Ascending aorta (tissue), 2 donors: ENCODE measurements around the gene TNFSF13. TPM values are rescaled to one million over a fixed set of nuclear protein-coding genes. Genes with fewer than 3 reads are reported as not detected.

Experiments used
- DNase-seq, 2 donors: peaks; one replicate each; pipeline ENCODE4 v3.0.0-alpha.2; 2019; ENCODE audit warnings: low spot score in 2 of 2
- H3K27ac ChIP-seq, 2 donors: fragments of 200-600 bp; sonication (generic); one replicate each; pipeline ENCODE4 v1.5.1; 2016 to 2017; ENCODE audit warnings: mild to moderate bottlenecking in 1 of 2
- H3K27me3 ChIP-seq: fragments of 200-600 bp; sonication (generic); one replicate; pipeline ENCODE4 v1.5.1; 2017
- H3K36me3 ChIP-seq, 2 donors: fragments of 200-600 bp; sonication (generic); one replicate each; pipeline ENCODE4 v1.5.1; 2016
- H3K4me1 ChIP-seq, 2 donors: fragments of 200-600 bp; sonication (generic); one replicate each; pipeline ENCODE4 v1.5.1; 2016 to 2017; ENCODE audit warnings: mild to moderate bottlenecking in 1 of 2
- H3K4me3 ChIP-seq, 2 donors: fragments of 200-600 bp; sonication (generic); one replicate each; pipeline ENCODE4 v1.5.1; 2016 to 2017; ENCODE audit warnings: mild to moderate bottlenecking in 1 of 2
- H3K9me3 ChIP-seq, 2 donors: fragments of 200-600 bp; sonication (generic); one replicate each; pipeline ENCODE4 v1.5.1; 2016
- CTCF ChIP-seq, 3 experiments: fragments of 200-600 bp in 2 of 3; fragments of 450-650 bp in 1 of 3; sonication (generic) in 2 of 3; IDR thresholded peaks; one replicate each; pipeline ENCODE4 v1.5.1; 2016 to 2019; ENCODE audit warnings: antibody characterized with exemption in 3 of 3, mild to moderate bottlenecking in 1 of 3, moderate library complexity in 1 of 3
- intact Hi-C: fragments of 100-400 bp; cut with DNase I; formaldehyde crosslinking; loops from one replicate; pipeline ENCODE4 v1.15.1; 2023
- total RNA-seq: library from RNA; depleted of rRNA; stranded (reverse); fragments of >200 nt; gene quantifications from one replicate; pipeline ENCODE4 v1.1.0, GENCODE V29; 2016

TNFSF13 gene
- total RNA-seq, 1 donor from 2014 or later: 17.5 TPM

DNA sequence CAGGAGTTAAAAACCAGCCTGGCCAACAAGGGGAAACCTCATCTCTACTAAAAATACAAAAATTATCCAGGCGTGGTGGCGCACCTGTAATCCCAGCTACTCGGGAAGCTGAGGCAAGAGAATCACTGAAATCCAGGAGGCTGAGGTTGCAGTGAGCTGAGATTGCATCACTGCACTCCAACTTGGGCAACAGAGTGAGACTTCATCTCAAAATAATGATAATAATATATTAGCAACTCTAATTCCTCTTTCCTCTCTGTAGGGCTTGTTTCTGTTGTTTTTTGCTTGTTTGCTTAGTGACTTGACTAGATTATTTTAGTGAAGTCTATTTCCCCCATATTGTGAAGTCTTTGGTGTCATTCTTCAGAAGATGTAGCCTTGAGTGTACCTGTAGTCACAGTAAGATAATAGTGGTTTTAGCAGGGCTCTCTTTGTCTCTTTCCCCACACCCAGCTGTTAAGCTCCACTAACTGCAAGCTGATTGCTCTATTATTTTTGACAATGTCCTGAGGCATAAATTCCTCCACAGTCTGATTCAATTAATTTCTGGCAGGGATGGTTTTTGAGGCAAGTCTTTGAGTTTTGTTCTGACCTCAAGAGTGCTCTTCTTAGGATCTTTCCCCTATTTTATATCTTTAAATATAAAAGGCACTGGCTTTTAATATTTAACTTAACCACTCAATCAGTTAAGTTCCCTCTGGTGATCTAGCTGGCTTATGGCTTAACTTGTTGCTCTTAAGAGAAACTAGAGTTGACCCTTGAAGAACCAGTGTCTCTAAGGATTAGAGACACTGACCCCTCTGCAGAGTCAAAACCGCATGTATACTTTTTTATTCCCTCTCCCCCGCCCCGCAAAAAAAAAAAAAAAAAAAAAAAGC is 28.3 kb upstream of the TNFSF13 start:
- no peak overlapping the region for H3K27ac ChIP-seq
- H3K4me3 ChIP-seq: no peak overlapping the region
- H3K9me3 ChIP-seq: peaks cover 4 to 13% of the 10 kb centered on the region in 2 donors
- intact Hi-C loops: no loop called here
- DNase-seq: no peak
- no peaks in the 10 kb centered on the region for H3K27me3 ChIP-seq
- H3K36me3 ChIP-seq: no peaks in the 10 kb centered on the region
- no peak for TF ChIP-seq CTCF (IDR thresholded peaks at IDR 0.05)
- H3K4me1 ChIP-seq: no peaks in the 10 kb centered on the region

DNA sequence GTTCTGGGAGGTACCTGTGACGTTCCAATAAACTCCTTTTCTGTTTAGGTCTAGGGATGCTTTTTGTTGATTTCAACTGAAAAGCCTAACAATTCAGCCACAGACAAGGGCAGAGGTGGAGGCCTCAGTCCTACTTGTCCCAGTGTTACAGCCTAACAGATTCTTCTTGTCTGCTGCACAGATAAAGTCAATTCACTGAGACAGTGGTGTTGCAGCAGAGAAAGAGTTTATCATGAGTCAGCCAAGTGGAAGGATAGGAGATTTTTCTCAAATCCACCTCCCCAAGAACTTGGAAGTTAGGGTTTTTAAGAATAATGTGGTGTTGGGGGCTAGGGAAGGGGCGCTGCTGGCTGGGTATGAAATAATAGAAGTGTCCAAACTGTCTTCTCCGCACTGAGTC is 20.5 kb upstream of the TNFSF13 start:
- Histone ChIP-seq H3K4me3 (no peak overlapping the region), H3K27ac (no peak overlapping the region), H3K9me3 (no peaks in the 10 kb centered on the region), H3K4me1 (no peaks in the 10 kb centered on the region), H3K36me3 (no peaks in the 10 kb centered on the region), H3K27me3 (no peaks in the 10 kb centered on the region)
- no peak for TF ChIP-seq CTCF (IDR thresholded peaks at IDR 0.05)
- no peak for DNase-seq
- intact Hi-C loops: no loop called here

- intact Hi-C loops: no loop called here
Observed at GRCh38 chr17:7538891-7539545, 19.5 kb upstream of the TNFSF13 start.

DNA sequence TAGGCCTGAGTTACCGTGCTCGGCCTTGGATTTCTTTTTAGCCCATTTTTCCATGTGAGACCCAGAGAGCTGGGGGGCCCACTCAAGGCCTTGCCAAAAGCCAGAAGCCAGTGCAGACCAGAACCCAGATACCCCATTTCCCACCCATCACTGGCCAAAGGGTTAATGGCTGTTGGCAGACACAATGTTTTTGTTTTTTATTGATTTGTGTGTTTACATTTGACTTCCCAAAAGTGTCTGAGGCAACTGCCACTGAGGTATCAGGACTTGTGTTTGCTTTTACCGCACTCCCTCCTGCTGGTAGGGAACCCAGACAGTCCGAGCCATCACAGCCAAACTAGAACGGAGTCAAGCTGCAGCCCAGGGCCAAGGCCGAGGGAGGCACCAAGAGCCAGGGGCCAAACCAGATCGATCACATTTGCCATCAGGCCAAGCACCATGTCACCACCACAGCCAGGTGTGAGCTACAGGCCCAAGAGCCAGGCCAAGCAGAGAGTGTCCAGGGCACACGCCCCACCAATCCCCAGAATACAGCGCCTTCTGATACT is 17.4 kb upstream of the TNFSF13 start:
- no peak for DNase-seq
- H3K9me3 ChIP-seq: no peaks in the 10 kb centered on the region
- no peak overlapping the region for H3K4me3 ChIP-seq
- intact Hi-C loops: no loop called here
- H3K36me3 ChIP-seq: no peaks in the 10 kb centered on the region
- H3K27ac ChIP-seq: no peak overlapping the region
- no peaks in the 10 kb centered on the region for H3K27me3 ChIP-seq
- TF ChIP-seq CTCF (IDR thresholded peaks at IDR 0.05): no peak
- no peaks in the 10 kb centered on the region for H3K4me1 ChIP-seq

More at GRCh38 chr17:7538891-7539545, 19.5 kb upstream of the TNFSF13 start:
- no peak overlapping the region for H3K4me3 ChIP-seq
- no peak overlapping the region for H3K27ac ChIP-seq
- DNase-seq: no peak
- H3K9me3 ChIP-seq: no peaks in the 10 kb centered on the region
- H3K4me1 ChIP-seq: no peaks in the 10 kb centered on the region
- no peaks in the 10 kb centered on the region for H3K36me3 ChIP-seq
- no peak for TF ChIP-seq CTCF (IDR thresholded peaks at IDR 0.05)
- no peaks in the 10 kb centered on the region for H3K27me3 ChIP-seq

DNA sequence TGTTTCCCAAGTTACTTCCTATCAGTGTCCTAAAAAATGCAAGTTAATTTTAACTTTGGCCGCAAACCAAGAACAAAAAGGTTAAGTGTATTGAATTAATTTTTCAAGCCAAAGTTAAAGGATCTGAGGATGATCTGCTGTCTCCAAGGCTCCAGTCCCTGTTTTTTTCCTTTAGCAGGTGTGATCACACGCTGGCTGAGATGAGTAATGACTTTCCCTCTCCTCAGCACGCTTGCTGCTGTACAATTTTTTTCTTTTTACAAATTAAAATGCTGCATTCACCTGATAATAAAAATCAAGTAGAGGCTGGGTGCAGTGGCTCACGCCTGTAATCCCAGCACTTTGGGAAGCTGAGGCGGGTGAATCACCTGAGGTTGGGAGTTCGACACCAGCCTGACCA is 13.6 kb upstream of the TNFSF13 start:
- Histone ChIP-seq H3K4me1 (peaks cover 0 to 8% of the 10 kb centered on the region in 2 donors), H3K4me3 (no peak overlapping the region), H3K27me3 (no peaks in the 10 kb centered on the region), H3K27ac (no peak overlapping the region), H3K36me3 (no peaks in the 10 kb centered on the region), H3K9me3 (no peaks in the 10 kb centered on the region)
- intact Hi-C loops: no loop called here
- no peak for DNase-seq
- no peak for TF ChIP-seq CTCF (IDR thresholded peaks at IDR 0.05)
